HepG2 (cell line): ENCODE results near the gene ABCB6. TPM values are rescaled to one million over a fixed set of nuclear protein-coding genes. Genes with fewer than 3 reads are reported as not detected.

Experiments used
- CBFB ChIP-seq: sonication (generic); formaldehyde crosslinking; IDR thresholded peaks from 2 replicates; pipeline ENCODE4 v1.4.0; 2020; ENCODE audit warnings: missing genetic modification reagents
- ELF1 ChIP-seq: sonication (generic); formaldehyde crosslinking; IDR thresholded peaks from 2 replicates; pipeline ENCODE4 v1.4.0; 2020; ENCODE audit warnings: missing genetic modification reagents
- FOSL1 ChIP-seq: sonication (generic); formaldehyde crosslinking; IDR thresholded peaks from 2 replicates; pipeline ENCODE4 v1.9.0; 2021; ENCODE audit warnings: missing genetic modification reagents, borderline replicate concordance
- FOXJ3 ChIP-seq: sonication (generic); formaldehyde crosslinking; IDR thresholded peaks from 2 replicates; pipeline ENCODE4 v1.4.0; 2020; ENCODE audit warnings: missing genetic modification reagents, mild to moderate bottlenecking, borderline replicate concordance
- FOXK2 ChIP-seq: fragments of 450-650 bp; IDR thresholded peaks from 2 replicates; pipeline ENCODE4 v1.6.1; 2016
- KAT8 ChIP-seq: IDR thresholded peaks from 2 replicates; pipeline ENCODE4 v1.6.1; 2016; ENCODE audit warnings: missing genetic modification reagents, missing compliant biosample characterization
- LCORL ChIP-seq, 2 experiments: fragments of 450-650 bp in 1 of 2; sonication (generic) in 1 of 2; formaldehyde crosslinking in 1 of 2; IDR thresholded peaks; 2 replicates each; pipeline versions ENCODE4 v1.5.0 to v1.6.1; 2017 to 2020; ENCODE audit warnings: antibody characterized with exemption in 1 of 2, missing genetic modification reagents in 1 of 2
- MAF1 ChIP-seq: sonication (generic); formaldehyde crosslinking; IDR thresholded peaks from 2 replicates; pipeline ENCODE4 v1.5.0; 2020; ENCODE audit warnings: missing genetic modification reagents, borderline replicate concordance
- NR3C1 ChIP-seq: sonication (generic); formaldehyde crosslinking; IDR thresholded peaks from 2 replicates; pipeline ENCODE4 v1.4.0; 2020; ENCODE audit warnings: missing genetic modification reagents
- REXO4 ChIP-seq: sonication (generic); formaldehyde crosslinking; IDR thresholded peaks from 2 replicates; pipeline ENCODE4 v1.8.0; 2022; ENCODE audit warnings: missing genetic modification reagents, mild to moderate bottlenecking, borderline replicate concordance
- RNF2 ChIP-seq: fragments of 450-650 bp; conservative IDR thresholded peaks from 2 replicates; pipeline ENCODE4 v1.6.1; 2016; ENCODE audit warnings: low read depth
- SATB2 ChIP-seq: sonication (generic); formaldehyde crosslinking; IDR thresholded peaks from 2 replicates; pipeline ENCODE4 v1.5.0; 2020; ENCODE audit warnings: missing genetic modification reagents
- SP1 ChIP-seq, 2 experiments: fragments of 450-650 bp in 1 of 2; sonication (generic) in 1 of 2; formaldehyde crosslinking in 1 of 2; IDR thresholded peaks; 2 replicates each; pipeline versions ENCODE4 v1.4.0 to v1.6.1; 2016 to 2020; ENCODE audit warnings: missing genetic modification reagents in 1 of 2
- SRY ChIP-seq: sonication (generic); formaldehyde crosslinking; IDR thresholded peaks from 2 replicates; pipeline ENCODE4 v1.8.0; 2022; ENCODE audit warnings: mild to moderate bottlenecking, missing genetic modification reagents
- TCF12 ChIP-seq, 2 experiments: fragments of 450-650 bp in 1 of 2; sonication (generic) in 1 of 2; formaldehyde crosslinking in 1 of 2; IDR thresholded peaks; 2 replicates each; pipeline versions ENCODE4 v1.6.1 to v1.8.0; 2017 to 2022; ENCODE audit warnings: antibody characterized with exemption in 1 of 2, mild to moderate bottlenecking in 1 of 2, missing genetic modification reagents in 1 of 2, moderate library complexity in 1 of 2
- YY1 ChIP-seq: IDR thresholded peaks from 2 replicates; pipeline ENCODE4 v1.6.1; 2011; ENCODE audit warnings: low read length, low read depth, moderate library complexity, mild to moderate bottlenecking; ENCODE audit not compliant: insufficient read depth, insufficient replicate concordance
- ZBTB38 ChIP-seq: sonication (generic); formaldehyde crosslinking; IDR thresholded peaks from 2 replicates; pipeline ENCODE4 v1.5.1; 2020; ENCODE audit warnings: mild to moderate bottlenecking, missing genetic modification reagents
- ZNF207 ChIP-seq: fragments of 450-650 bp; IDR thresholded peaks from 2 replicates; pipeline ENCODE4 v1.6.1; 2016; ENCODE audit warnings: antibody characterized with exemption, borderline replicate concordance
- ZNF446 ChIP-seq: sonication (generic); formaldehyde crosslinking; IDR thresholded peaks from 2 replicates; pipeline ENCODE4 v1.5.0; 2020; ENCODE audit warnings: mild to moderate bottlenecking, missing genetic modification reagents
- ZNF619 ChIP-seq: sonication (generic); formaldehyde crosslinking; IDR thresholded peaks from 2 replicates; pipeline ENCODE4 v1.4.0; 2020; ENCODE audit warnings: mild to moderate bottlenecking, missing genetic modification reagents
- ZNF768 ChIP-seq: sonication (generic); formaldehyde crosslinking; IDR thresholded peaks from 2 replicates; pipeline ENCODE4 v1.4.0; 2020; ENCODE audit warnings: missing genetic modification reagents
- polyA plus RNA-seq, 8 experiments: library from polyadenylated mRNA; depleted of rRNA in 3 of 8; stranded (reverse) in 7 of 8; unstranded in 1 of 8; fragments of >200 nt; fragmentation: Illumina TruSeq in 4 of 8; extraction: Trizol in 4 of 8; gene quantifications; 2 replicates each; pipeline versions ENCODE4 v1.2.1 to v1.2.3, GENCODE V29; 2011 to 2016; ENCODE audit warnings: low read depth in 4 of 8, missing spikeins in 1 of 8, mixed read lengths in 1 of 8; ENCODE audit not compliant: insufficient read depth in 1 of 8
- total RNA-seq, 5 experiments: library from RNA; depleted of rRNA; stranded (reverse); fragments of >200 nt; fragmentation: Illumina TruSeq; extraction: Trizol; gene quantifications; 2 replicates each; pipeline ENCODE4 v1.2.3, GENCODE V29; 2016; ENCODE audit warnings: low read depth in 1 of 5
- TF ChIP-seq, protein P1 (sequence below): IDR thresholded peaks from 2 replicates; pipeline ENCODE4 v1.6.1; 2016; ENCODE audit warnings: missing compliant biosample characterization, missing genetic modification reagents, borderline replicate concordance
- TF ChIP-seq, protein P2 (sequence below): IDR thresholded peaks from 2 replicates; pipeline ENCODE4 v1.6.1; 2012; ENCODE audit warnings: low read depth, low read length, improper control_type of control experiment
- TF ChIP-seq, protein P3 (sequence below): IDR thresholded peaks from 2 replicates; pipeline ENCODE4 v1.6.1; 2016; ENCODE audit warnings: control low read depth
- TF ChIP-seq, protein P4 (sequence below): sonication (generic); formaldehyde crosslinking; IDR thresholded peaks from 2 replicates; pipeline ENCODE4 v1.4.0; 2020; ENCODE audit warnings: mild to moderate bottlenecking, missing genetic modification reagents

The ABCB6 gene
- total and polyA plus RNA-seq, 2 of the 13 experiments (the other 11 are each of a cell fraction or from before 2014, with no cell fraction given): 91.1 to 137 TPM

DNA sequence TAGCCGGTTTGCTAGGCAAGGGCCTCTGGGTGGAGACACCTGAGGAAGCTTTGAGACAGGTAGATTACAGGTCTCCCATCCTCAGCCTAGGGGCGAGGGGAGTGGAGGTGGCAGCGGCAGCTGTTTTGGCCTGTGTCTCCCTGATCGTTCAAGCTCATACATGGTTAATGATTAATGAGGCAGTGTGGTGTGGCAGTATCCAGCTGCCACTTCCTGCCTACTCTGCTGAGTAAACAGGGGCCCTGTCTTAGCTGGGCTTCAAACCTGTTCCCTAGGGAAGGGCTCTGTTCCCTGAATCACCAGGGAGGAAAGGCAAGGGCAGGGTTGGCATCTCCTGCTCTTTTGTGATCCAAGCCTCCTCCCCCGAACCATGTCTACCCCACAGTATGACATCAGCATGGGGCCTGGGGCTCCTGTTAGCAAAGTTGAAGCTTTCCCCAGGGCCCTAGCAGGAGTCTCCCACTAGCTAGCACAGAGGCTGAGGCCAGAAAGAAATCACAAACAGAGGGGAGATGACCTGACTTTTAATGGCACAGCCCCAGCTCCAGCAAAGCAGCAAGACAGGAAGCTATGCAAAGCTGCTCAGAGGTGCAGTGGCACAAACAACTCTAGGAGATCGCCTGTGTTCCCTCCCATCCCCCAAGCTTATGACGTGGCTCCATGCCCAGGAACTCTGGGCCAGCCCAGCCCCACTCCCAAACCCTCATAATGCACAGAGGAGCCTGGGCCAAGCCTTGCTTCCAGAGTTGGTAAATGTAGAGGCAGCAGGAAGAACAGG is 30.6 kb upstream of the ABCB6 start (continued):
- TF ChIP-seq KAT8 (CRISPR knock-in tag): peak; percentile 65; the same call in 1 of the 2 replicates
- no peak for TF ChIP-seq SATB2 (CRISPR knock-in tag)
- TF ChIP-seq, protein P1, sequence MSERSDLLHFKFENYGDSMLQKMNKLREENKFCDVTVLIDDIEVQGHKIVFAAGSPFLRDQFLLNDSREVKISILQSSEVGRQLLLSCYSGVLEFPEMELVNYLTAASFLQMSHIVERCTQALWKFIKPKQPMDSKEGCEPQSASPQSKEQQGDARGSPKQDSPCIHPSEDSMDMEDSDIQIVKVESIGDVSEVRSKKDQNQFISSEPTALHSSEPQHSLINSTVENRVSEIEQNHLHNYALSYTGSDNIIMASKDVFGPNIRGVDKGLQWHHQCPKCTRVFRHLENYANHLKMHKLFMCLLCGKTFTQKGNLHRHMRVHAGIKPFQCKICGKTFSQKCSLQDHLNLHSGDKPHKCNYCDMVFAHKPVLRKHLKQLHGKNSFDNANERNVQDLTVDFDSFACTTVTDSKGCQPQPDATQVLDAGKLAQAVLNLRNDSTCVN: peak; percentile 11; the same call in 1 of the 2 replicates
- no peak for TF ChIP-seq MAF1 (CRISPR knock-in tag)
- no peak for TF ChIP-seq YY1
- TF ChIP-seq FOXJ3: peak; percentile 87
- 0 out of 2 replicates have a peak, but pooled peaks have one; percentile 14 for TF ChIP-seq CBFB
- TF ChIP-seq, protein P2, sequence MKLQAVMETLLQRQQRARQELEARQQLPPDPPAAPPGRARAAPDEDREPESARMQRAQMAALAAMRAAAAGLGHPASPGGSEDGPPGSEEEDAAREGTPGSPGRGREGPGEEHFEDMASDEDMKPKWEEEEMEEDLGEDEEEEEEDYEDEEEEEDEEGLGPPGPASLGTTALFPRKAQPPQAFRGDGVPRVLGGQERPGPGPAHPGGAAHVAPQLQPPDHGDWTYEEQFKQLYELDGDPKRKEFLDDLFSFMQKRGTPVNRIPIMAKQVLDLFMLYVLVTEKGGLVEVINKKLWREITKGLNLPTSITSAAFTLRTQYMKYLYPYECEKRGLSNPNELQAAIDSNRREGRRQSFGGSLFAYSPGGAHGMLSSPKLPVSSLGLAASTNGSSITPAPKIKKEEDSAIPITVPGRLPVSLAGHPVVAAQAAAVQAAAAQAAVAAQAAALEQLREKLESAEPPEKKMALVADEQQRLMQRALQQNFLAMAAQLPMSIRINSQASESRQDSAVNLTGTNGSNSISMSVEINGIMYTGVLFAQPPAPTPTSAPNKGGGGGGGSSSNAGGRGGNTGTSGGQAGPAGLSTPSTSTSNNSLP: 0 out of 2 replicates have a peak, but pooled peaks have one; percentile 17
- TF ChIP-seq TCF12 (IDR thresholded peaks at IDR 0.05): no peak
- TF ChIP-seq TCF12 (CRISPR knock-in tag; IDR thresholded peaks at IDR 0.05): no peak
- no peak for TF ChIP-seq ZBTB38 (CRISPR knock-in tag)
- no peak for TF ChIP-seq LCORL (IDR thresholded peaks at IDR 0.05)
- peak; percentile 30; the same call in 1 of the 2 replicates for TF ChIP-seq LCORL (CRISPR knock-in tag; IDR thresholded peaks at IDR 0.05)
- peak; percentile 94 for TF ChIP-seq ELF1 (CRISPR knock-in tag)
- peak; percentile 78; the same call in 1 of the 2 replicates for TF ChIP-seq ZNF768
- TF ChIP-seq FOXK2: peak; percentile 54; the same call in 1 of the 2 replicates
- no peak for TF ChIP-seq ZNF207
- TF ChIP-seq SRY (CRISPR knock-in tag): no peak
- no peak for TF ChIP-seq NR3C1 (CRISPR knock-in tag)
- TF ChIP-seq REXO4 (CRISPR knock-in tag): no peak
- TF ChIP-seq, protein P3, sequence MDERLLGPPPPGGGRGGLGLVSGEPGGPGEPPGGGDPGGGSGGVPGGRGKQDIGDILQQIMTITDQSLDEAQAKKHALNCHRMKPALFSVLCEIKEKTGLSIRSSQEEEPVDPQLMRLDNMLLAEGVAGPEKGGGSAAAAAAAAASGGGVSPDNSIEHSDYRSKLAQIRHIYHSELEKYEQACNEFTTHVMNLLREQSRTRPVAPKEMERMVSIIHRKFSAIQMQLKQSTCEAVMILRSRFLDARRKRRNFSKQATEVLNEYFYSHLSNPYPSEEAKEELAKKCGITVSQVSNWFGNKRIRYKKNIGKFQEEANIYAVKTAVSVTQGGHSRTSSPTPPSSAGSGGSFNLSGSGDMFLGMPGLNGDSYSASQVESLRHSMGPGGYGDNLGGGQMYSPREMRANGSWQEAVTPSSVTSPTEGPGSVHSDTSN (CRISPR knock-in tag): no peak
- no peak for TF ChIP-seq FOSL1 (CRISPR knock-in tag)
- no peak for TF ChIP-seq ZNF619 (CRISPR knock-in tag)
- TF ChIP-seq ZNF446 (CRISPR knock-in tag): no peak
- TF ChIP-seq, protein P4, sequence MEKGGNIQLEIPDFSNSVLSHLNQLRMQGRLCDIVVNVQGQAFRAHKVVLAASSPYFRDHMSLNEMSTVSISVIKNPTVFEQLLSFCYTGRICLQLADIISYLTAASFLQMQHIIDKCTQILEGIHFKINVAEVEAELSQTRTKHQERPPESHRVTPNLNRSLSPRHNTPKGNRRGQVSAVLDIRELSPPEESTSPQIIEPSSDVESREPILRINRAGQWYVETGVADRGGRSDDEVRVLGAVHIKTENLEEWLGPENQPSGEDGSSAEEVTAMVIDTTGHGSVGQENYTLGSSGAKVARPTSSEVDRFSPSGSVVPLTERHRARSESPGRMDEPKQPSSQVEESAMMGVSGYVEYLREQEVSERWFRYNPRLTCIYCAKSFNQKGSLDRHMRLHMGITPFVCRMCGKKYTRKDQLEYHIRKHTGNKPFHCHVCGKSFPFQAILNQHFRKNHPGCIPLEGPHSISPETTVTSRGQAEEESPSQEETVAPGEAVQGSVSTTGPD: no peak
- no peak for TF ChIP-seq SP1 (IDR thresholded peaks at IDR 0.05)
- no peak for TF ChIP-seq SP1 (CRISPR knock-in tag; IDR thresholded peaks at IDR 0.05)
- TF ChIP-seq RNF2: no peak
